K562 (cell line): ENCODE data around the gene COL4A1. TPM values are rescaled to one million over a fixed set of nuclear protein-coding genes. Genes with fewer than 3 reads are reported as not detected.

Source experiments
- BRD4 ChIP-seq: fragments of 200-600 bp; sonication (generic); IDR thresholded peaks from 2 replicates; pipeline ENCODE4 v1.6.1; 2017; ENCODE audit warnings: inconsistent platforms
- E2F3 ChIP-seq: fragments of 250-450 bp; sonication (Bioruptor Pico); IDR thresholded peaks from 2 replicates; pipeline ENCODE4 v1.4.0; 2020; ENCODE audit warnings: mild to moderate bottlenecking
- IFI16 ChIP-seq: fragments of 250-450 bp; sonication (Bioruptor Pico); IDR thresholded peaks from 2 replicates; pipeline ENCODE4 v2.1.2; 2022; ENCODE audit warnings: mild to moderate bottlenecking, inconsistent platforms
- ZKSCAN8 ChIP-seq: fragments of 200-800 bp; sonication (Bioruptor generic); IDR thresholded peaks from 2 replicates; pipeline ENCODE4 v1.6.1; 2016; ENCODE audit warnings: missing genetic modification characterization, missing compliant biosample characterization
- ZNF253 ChIP-seq: fragments of 250-450 bp; sonication (Bioruptor Pico); conservative IDR thresholded peaks from 2 replicates; pipeline ENCODE4 v1.6.1; 2021; ENCODE audit warnings: mild to moderate bottlenecking
- polyA plus RNA-seq, 8 experiments: library from polyadenylated mRNA; depleted of rRNA in 4 of 8; stranded (reverse) in 5 of 8; unstranded in 3 of 8; fragments of >200 nt; fragmentation: Nextera tagmentation in 2 of 8; fragmentation: Illumina TruSeq in 1 of 8; extraction: Ambion mirVana in 2 of 8; extraction: Trizol in 1 of 8; gene quantifications; 2 replicates each; pipeline versions ENCODE4 v1.2.1 to v1.2.3, GENCODE V29; 2011 to 2014; ENCODE audit warnings: inconsistent platforms in 1 of 8, missing spikeins in 1 of 8
- total RNA-seq, 7 experiments: library from RNA; depleted of rRNA in 6 of 7; stranded (reverse); fragments of >200 nt in 6 of 7; fragmentation: Illumina TruSeq in 2 of 7; extraction: Trizol in 2 of 7; gene quantifications; 2 replicates each; pipeline versions ENCODE4 v1.2.1 to v1.2.3, GENCODE V29; 2011 to 2021; ENCODE audit warnings: low replicate concordance in 1 of 7
- TF ChIP-seq, protein P1 (sequence below): fragments of 450-650 bp; IDR thresholded peaks from 2 replicates; pipeline ENCODE4 v1.6.1; 2016; ENCODE audit warnings: mild to moderate bottlenecking, moderate library complexity
- TF ChIP-seq, protein P2 (sequence below): sonication (generic); formaldehyde crosslinking; IDR thresholded peaks from 2 replicates; pipeline ENCODE4 v1.8.0; 2022; ENCODE audit warnings: mild to moderate bottlenecking, missing genetic modification reagents

COL4A1 gene
- total and polyA plus RNA-seq, 9 of the 15 experiments (the other 6 are each of a cell fraction or from before 2014, with no cell fraction given): 0.35 TPM; not detected in 8

DNA sequence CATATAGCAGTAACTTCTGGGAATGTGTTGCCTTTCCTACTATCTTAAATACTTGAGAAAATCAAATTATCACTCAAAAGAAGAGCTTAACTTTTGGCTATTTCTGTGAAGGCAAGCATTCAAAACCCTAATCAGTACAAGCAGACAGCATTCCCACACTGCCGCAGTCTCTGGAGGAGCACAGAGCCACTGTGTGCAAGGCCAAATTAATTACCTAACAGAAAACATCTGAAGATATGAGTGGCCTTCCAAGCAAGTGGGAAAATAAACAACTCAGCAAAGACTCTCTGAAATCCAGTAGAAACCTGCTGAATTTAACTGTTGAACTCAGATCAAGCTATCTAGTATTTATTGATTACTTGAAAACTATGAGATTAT, 68.2 kb downstream of the COL4A1 start (continued):
- TF ChIP-seq, protein P1, sequence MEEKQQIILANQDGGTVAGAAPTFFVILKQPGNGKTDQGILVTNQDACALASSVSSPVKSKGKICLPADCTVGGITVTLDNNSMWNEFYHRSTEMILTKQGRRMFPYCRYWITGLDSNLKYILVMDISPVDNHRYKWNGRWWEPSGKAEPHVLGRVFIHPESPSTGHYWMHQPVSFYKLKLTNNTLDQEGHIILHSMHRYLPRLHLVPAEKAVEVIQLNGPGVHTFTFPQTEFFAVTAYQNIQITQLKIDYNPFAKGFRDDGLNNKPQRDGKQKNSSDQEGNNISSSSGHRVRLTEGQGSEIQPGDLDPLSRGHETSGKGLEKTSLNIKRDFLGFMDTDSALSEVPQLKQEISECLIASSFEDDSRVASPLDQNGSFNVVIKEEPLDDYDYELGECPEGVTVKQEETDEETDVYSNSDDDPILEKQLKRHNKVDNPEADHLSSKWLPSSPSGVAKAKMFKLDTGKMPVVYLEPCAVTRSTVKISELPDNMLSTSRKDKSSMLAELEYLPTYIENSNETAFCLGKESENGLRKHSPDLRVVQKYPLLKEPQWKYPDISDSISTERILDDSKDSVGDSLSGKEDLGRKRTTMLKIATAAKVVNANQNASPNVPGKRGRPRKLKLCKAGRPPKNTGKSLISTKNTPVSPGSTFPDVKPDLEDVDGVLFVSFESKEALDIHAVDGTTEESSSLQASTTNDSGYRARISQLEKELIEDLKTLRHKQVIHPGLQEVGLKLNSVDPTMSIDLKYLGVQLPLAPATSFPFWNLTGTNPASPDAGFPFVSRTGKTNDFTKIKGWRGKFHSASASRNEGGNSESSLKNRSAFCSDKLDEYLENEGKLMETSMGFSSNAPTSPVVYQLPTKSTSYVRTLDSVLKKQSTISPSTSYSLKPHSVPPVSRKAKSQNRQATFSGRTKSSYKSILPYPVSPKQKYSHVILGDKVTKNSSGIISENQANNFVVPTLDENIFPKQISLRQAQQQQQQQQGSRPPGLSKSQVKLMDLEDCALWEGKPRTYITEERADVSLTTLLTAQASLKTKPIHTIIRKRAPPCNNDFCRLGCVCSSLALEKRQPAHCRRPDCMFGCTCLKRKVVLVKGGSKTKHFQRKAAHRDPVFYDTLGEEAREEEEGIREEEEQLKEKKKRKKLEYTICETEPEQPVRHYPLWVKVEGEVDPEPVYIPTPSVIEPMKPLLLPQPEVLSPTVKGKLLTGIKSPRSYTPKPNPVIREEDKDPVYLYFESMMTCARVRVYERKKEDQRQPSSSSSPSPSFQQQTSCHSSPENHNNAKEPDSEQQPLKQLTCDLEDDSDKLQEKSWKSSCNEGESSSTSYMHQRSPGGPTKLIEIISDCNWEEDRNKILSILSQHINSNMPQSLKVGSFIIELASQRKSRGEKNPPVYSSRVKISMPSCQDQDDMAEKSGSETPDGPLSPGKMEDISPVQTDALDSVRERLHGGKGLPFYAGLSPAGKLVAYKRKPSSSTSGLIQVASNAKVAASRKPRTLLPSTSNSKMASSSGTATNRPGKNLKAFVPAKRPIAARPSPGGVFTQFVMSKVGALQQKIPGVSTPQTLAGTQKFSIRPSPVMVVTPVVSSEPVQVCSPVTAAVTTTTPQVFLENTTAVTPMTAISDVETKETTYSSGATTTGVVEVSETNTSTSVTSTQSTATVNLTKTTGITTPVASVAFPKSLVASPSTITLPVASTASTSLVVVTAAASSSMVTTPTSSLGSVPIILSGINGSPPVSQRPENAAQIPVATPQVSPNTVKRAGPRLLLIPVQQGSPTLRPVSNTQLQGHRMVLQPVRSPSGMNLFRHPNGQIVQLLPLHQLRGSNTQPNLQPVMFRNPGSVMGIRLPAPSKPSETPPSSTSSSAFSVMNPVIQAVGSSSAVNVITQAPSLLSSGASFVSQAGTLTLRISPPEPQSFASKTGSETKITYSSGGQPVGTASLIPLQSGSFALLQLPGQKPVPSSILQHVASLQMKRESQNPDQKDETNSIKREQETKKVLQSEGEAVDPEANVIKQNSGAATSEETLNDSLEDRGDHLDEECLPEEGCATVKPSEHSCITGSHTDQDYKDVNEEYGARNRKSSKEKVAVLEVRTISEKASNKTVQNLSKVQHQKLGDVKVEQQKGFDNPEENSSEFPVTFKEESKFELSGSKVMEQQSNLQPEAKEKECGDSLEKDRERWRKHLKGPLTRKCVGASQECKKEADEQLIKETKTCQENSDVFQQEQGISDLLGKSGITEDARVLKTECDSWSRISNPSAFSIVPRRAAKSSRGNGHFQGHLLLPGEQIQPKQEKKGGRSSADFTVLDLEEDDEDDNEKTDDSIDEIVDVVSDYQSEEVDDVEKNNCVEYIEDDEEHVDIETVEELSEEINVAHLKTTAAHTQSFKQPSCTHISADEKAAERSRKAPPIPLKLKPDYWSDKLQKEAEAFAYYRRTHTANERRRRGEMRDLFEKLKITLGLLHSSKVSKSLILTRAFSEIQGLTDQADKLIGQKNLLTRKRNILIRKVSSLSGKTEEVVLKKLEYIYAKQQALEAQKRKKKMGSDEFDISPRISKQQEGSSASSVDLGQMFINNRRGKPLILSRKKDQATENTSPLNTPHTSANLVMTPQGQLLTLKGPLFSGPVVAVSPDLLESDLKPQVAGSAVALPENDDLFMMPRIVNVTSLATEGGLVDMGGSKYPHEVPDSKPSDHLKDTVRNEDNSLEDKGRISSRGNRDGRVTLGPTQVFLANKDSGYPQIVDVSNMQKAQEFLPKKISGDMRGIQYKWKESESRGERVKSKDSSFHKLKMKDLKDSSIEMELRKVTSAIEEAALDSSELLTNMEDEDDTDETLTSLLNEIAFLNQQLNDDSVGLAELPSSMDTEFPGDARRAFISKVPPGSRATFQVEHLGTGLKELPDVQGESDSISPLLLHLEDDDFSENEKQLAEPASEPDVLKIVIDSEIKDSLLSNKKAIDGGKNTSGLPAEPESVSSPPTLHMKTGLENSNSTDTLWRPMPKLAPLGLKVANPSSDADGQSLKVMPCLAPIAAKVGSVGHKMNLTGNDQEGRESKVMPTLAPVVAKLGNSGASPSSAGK: no peak
- TF ChIP-seq BRD4 (no peak), ZNF253 (no peak), IFI16 (CRISPR knock-in tag) (no peak), ZKSCAN8 (CRISPR knock-in tag) (no peak), E2F3 (CRISPR knock-in tag) (no peak)
- TF ChIP-seq, protein P2, sequence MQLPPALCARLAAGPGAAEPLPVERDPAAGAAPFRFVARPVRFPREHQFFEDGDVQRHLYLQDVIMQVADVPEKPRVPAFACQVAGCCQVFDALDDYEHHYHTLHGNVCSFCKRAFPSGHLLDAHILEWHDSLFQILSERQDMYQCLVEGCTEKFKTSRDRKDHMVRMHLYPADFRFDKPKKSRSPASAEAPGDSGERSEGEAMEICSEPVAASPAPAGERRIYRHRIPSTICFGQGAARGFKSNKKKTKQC: no peak
